ENCODE results near the gene ISCA2.

DNA sequence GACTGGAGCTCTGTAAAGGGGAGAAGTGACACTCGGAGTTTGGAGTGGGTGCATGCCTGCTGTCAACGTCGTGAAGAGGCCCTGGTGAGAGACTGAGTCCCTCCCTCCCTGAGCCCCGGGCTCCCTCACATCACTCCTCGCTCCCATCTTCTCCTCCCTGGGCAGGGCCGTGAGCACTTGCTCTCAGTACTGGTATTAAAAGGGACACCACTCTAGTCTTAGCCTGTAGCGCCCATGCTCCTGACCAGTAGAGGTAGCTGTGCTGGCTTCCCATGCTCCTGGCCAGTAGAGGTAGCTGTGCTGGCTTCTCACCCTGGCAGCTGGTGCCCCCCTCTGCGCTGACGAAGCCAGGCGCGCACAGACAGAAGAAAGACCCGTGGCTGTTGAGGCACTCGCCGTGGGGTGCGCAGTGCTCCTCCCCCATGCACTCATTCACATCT, 14.7 kb downstream of the ISCA2 start:
- TF ChIP-seq POLR2A (IDR thresholded peaks at IDR 0.05): no peak
- TF ChIP-seq, protein P1, sequence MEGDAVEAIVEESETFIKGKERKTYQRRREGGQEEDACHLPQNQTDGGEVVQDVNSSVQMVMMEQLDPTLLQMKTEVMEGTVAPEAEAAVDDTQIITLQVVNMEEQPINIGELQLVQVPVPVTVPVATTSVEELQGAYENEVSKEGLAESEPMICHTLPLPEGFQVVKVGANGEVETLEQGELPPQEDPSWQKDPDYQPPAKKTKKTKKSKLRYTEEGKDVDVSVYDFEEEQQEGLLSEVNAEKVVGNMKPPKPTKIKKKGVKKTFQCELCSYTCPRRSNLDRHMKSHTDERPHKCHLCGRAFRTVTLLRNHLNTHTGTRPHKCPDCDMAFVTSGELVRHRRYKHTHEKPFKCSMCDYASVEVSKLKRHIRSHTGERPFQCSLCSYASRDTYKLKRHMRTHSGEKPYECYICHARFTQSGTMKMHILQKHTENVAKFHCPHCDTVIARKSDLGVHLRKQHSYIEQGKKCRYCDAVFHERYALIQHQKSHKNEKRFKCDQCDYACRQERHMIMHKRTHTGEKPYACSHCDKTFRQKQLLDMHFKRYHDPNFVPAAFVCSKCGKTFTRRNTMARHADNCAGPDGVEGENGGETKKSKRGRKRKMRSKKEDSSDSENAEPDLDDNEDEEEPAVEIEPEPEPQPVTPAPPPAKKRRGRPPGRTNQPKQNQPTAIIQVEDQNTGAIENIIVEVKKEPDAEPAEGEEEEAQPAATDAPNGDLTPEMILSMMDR (IDR thresholded peaks at IDR 0.05): no peak

Data from thyroid gland (tissue), 4 donors.